Aorta (tissue), 5 donors: ENCODE results near the gene CSGALNACT2. TPM values are rescaled to one million over a fixed set of nuclear protein-coding genes. Genes with fewer than 3 reads are reported as not detected.
"Not testable (repeated sequence)": the region's sequence is repeated elsewhere in the genome, so short reads cannot be mapped to it uniquely, and the experiment has no call there.

Experiments used
- ATAC-seq: fragments of 200-7000 bp; cut with Tn5 transposase; one replicate; pipeline ENCODE4 v1.9.1; 2022; ENCODE audit warnings: moderate library complexity; ENCODE audit not compliant: low FRiP score
- DNase-seq, 2 donors: peaks; one replicate each; pipeline ENCODE4 v3.0.0-alpha.2; 2020
- H3K27ac ChIP-seq, 2 donors: one replicate each; pipeline ENCODE4 v1.5.1; 2013; ENCODE audit warnings: low read length in 2 of 2, mild to moderate bottlenecking in 2 of 2, moderate library complexity in 2 of 2, control low read depth in 1 of 2, inconsistent platforms in 1 of 2, low read depth in 1 of 2
- H3K27me3 ChIP-seq, 2 donors: one replicate each; pipeline ENCODE4 v1.6.1; 2013; ENCODE audit warnings: control low read depth in 1 of 2, low read length in 1 of 2, mild to moderate bottlenecking in 1 of 2, moderate library complexity in 1 of 2; ENCODE audit not compliant: insufficient read depth in 2 of 2, control insufficient read depth in 1 of 2
- H3K36me3 ChIP-seq, 2 donors: one replicate each; pipeline ENCODE4 v1.6.1; 2013; ENCODE audit warnings: control low read depth in 1 of 2, low read length in 1 of 2, mild to moderate bottlenecking in 1 of 2; ENCODE audit not compliant: insufficient read depth in 2 of 2, control insufficient read depth in 1 of 2
- H3K4me1 ChIP-seq, 2 donors: one replicate each; pipeline ENCODE4 v1.6.1; 2013; ENCODE audit warnings: low read length in 2 of 2, control low read depth in 1 of 2, mild to moderate bottlenecking in 1 of 2, moderate library complexity in 1 of 2; ENCODE audit not compliant: insufficient read depth in 2 of 2, control insufficient read depth in 1 of 2
- H3K4me3 ChIP-seq, 2 donors: one replicate each; pipeline ENCODE4 v1.5.1; 2013; ENCODE audit warnings: low read length in 2 of 2, control low read depth in 1 of 2, mild to moderate bottlenecking in 1 of 2
- H3K9me3 ChIP-seq: one replicate; pipeline ENCODE4 v1.6.1; 2013; ENCODE audit warnings: mild to moderate bottlenecking, low read length; ENCODE audit not compliant: control insufficient read depth
- WGBS, 2 donors: extraction: QIAGEN DNeasy Blood & Tissue Kit; methylation state at CpG; one replicate each; pipeline ENCODE4 v1.1.7; 2013; 5-methylcytosine and 5-hydroxymethylcytosine counted together
- intact Hi-C, 2 donors: fragments of 100-400 bp; cut with DNase I; formaldehyde crosslinking; loops; one replicate each; pipeline versions ENCODE4 v1.14.2 to v1.15.0; 2022
- polyA plus RNA-seq, 2 donors: library from polyadenylated mRNA; stranded (reverse); fragments of 200-250 nt; gene quantifications; one replicate each; pipeline ENCODE4 v1.2.3, GENCODE V29; 2013
- total RNA-seq, 2 donors: library from RNA; stranded (reverse); fragmentation: NEBNext Ultra II Directional; extraction: Animal tissue kit (Norgen Biotek cat#: 25700); gene quantifications; one replicate each; pipeline ENCODE4 v1.2.1, GENCODE V29; 2021
- donor health status: healthy with polysubstance abuse.
- donor health status: Bipolar disorder and iron deficiency.
- donor health status: DM: no; HTN: no; CAD: no.
- donor health status: DM: no; HTN: no; CAD: no.
- donor health status: DM: yes; HTN: yes; CAD: no.

Gene CSGALNACT2
- total and polyA plus RNA-seq, 4 donors, result 18.2 to 35.8 (median 26.4) TPM

- intact Hi-C loops, result no loop called here
- ATAC-seq, result no peak
Measured at GRCh38 chr10:43173120-43173519, 34.9 kb downstream of the CSGALNACT2 start.

DNA sequence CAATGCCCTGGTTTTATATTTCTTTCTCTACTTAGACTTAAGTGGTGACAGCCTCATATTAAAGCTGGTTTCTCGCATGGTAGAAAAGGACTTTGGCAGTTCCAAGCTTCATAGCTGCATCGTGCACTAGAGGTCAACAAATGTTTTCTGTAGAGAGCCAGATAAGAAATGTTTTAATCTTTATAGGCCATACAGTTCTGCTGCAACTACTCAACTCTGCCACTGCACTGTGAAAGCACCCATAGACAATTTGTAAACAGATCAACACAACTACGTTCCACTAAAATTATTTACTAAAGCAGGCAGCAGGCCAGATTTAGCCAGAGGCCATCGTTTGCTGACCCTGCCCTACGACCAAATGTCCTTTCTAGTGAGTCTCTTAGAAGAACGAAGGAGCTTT is 36.7 kb downstream of the CSGALNACT2 start:
- Histone ChIP-seq H3K9me3 (no peaks in the 10 kb centered on the region), H3K27ac (no peak overlapping the region), H3K36me3 (peaks cover 6 to 22% of the 10 kb centered on the region in 2 donors), H3K27me3 (no peaks in the 10 kb centered on the region), H3K4me3 (no peak overlapping the region), H3K4me1 (no peaks in the 10 kb centered on the region)
- WGBS, 2 donors, result 81 to 82% methylated on average over 6 of the region's 6 CpGs
- intact Hi-C loops, result no loop called here
- ATAC-seq (no peak), DNase-seq (no peak)

More at GRCh38 chr10:43173120-43173519, 34.9 kb downstream of the CSGALNACT2 start:
- peaks cover 6 to 16% of the 10 kb centered on the region in 2 donors for H3K36me3 ChIP-seq
- WGBS, 2 donors, result 92 to 94% methylated on average over 1 of the region's 1 CpG
- no peaks in the 10 kb centered on the region for H3K9me3 ChIP-seq
- DNase-seq, result no peak
- no peak overlapping the region for H3K27ac ChIP-seq
- no peaks in the 10 kb centered on the region for H3K27me3 ChIP-seq
- no peaks in the 10 kb centered on the region for H3K4me1 ChIP-seq
- H3K4me3 ChIP-seq, result no peak overlapping the region

DNA sequence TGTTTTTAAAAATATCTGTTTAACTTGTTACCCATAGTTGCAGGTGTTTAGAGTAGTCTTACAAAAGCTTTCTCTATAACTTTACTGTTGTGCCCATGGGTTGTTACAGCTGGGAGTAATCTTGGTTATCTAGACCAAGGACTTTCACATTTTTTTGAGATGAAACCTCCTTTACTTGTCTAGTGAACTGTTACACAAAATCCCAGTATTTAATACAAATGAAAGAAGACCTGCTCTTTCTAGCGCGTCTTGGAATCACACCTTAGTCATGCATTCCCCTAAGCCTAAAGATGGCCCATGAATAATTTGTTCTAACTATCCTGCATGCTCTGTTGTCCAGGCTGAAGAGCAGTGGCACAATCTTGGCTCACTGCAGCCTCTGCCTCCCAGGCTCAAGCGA is 38.0 kb downstream of the CSGALNACT2 start:
- H3K27me3 ChIP-seq, result no peaks in the 10 kb centered on the region
- H3K4me1 ChIP-seq, result no peaks in the 10 kb centered on the region
- no peak for ATAC-seq
- H3K27ac ChIP-seq, result no peak overlapping the region
- no peaks in the 10 kb centered on the region for H3K9me3 ChIP-seq
- no peak overlapping the region for H3K4me3 ChIP-seq
- H3K36me3 ChIP-seq, result peaks cover 7 to 22% of the 10 kb centered on the region in 2 donors
- DNase-seq, result no peak
- 97 to 98% methylated on average over 3 of the region's 3 CpGs for WGBS, 2 donors
- intact Hi-C loops, result no loop called here

DNA sequence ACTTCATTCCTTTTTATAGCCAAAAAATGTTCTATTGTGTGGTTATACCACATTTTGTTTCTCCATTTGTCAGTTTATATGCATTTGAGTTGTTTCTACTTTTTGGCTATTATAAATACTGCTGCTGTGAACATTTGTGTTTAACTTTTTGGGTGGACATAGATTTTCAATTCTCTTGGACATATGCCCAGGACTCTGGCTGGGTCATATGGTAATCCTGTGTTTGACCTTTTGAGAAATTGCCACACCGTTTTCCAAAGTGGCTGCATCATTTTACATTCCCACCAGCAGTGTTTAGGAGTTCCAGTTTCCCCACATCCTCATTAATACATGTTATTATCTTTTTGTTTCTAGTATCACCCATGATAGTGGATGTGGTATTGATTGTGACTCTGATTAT is 39.4 kb downstream of the CSGALNACT2 start:
- Histone ChIP-seq H3K4me3 (no peak overlapping the region), H3K4me1 (no peaks in the 10 kb centered on the region), H3K27ac (no peak overlapping the region), H3K36me3 (peaks cover 7 to 22% of the 10 kb centered on the region in 2 donors), H3K9me3 (no peaks in the 10 kb centered on the region), H3K27me3 (no peaks in the 10 kb centered on the region)
- ATAC-seq, result no peak
- 88 to 91% methylated on average over 1 of the region's 1 CpG for WGBS, 2 donors
- no peak for DNase-seq
- intact Hi-C loops, result no loop called here

GRCh38 chr10:43181146-43181545 is 42.9 kb downstream of the CSGALNACT2 start:
- DNase-seq, result no peak
- Histone ChIP-seq H3K27me3 (no peaks in the 10 kb centered on the region), H3K4me1 (no peaks in the 10 kb centered on the region), H3K27ac (no peak overlapping the region), H3K9me3 (no peaks in the 10 kb centered on the region), H3K36me3 (peaks cover 5 to 13% of the 10 kb centered on the region in 2 donors), H3K4me3 (no peak overlapping the region)
- intact Hi-C loops, result no loop called here
- ATAC-seq, result no peak
- 98 to 100% methylated on average over 1 of the region's 1 CpG for WGBS, 2 donors

GRCh38 chr10:43183764-43184163 is 45.5 kb downstream of the CSGALNACT2 start:
- H3K4me1 ChIP-seq, H3K4me3 ChIP-seq, intact Hi-C loops, H3K9me3 ChIP-seq, DNase-seq, H3K27ac ChIP-seq, H3K27me3 ChIP-seq, ATAC-seq: not testable (repeated sequence)
- H3K36me3 ChIP-seq, result peaks cover 3 to 10% of the 10 kb centered on the region in 2 donors
- 95 to 97% methylated on average over 3 of the region's 3 CpGs for WGBS, 2 donors

GRCh38 chr10:43186150-43186549 is 47.9 kb downstream of the CSGALNACT2 start:
- H3K4me1 ChIP-seq, result no peaks in the 10 kb centered on the region
- intact Hi-C loops, result no loop called here
- ATAC-seq, result no peak
- no peak for DNase-seq
- peaks cover 0 to 2% of the 10 kb centered on the region in 2 donors for H3K36me3 ChIP-seq
- no peaks in the 10 kb centered on the region for H3K27me3 ChIP-seq
- 92 to 96% methylated on average over 4 of the region's 4 CpGs for WGBS, 2 donors
- H3K27ac ChIP-seq, result no peak overlapping the region
- H3K9me3 ChIP-seq, result no peaks in the 10 kb centered on the region
- H3K4me3 ChIP-seq, result no peak overlapping the region

DNA sequence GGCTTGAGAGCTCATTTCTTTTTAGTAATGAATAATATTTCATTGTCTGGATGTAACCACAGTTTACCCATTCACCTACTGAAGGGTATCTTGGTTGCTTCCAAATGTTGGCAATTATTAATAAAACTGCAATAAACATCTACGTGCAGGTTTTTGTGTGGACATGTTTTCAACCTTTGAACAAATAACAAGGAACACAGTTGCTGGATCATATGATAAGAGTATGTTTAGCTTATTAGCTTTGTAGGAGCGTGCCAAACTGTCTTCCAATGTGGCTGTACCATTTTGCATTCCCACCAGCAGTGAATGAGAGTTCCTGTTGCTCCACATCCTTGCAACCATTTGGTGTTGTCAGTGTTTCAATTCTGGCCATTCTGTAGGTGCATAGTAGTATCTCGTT is 49.0 kb downstream of the CSGALNACT2 start:
- no peak overlapping the region for H3K4me3 ChIP-seq
- H3K27ac ChIP-seq, result no peak overlapping the region
- WGBS, 2 donors, result 97 to 99% methylated on average over 3 of the region's 3 CpGs
- no peaks in the 10 kb centered on the region for H3K27me3 ChIP-seq
- intact Hi-C loops, result no loop called here
- no peaks in the 10 kb centered on the region for H3K4me1 ChIP-seq
- ATAC-seq, result no peak
- no peak for DNase-seq
- peaks cover 0 to 1% of the 10 kb centered on the region in 2 donors for H3K36me3 ChIP-seq
- H3K9me3 ChIP-seq, result no peaks in the 10 kb centered on the region

DNA sequence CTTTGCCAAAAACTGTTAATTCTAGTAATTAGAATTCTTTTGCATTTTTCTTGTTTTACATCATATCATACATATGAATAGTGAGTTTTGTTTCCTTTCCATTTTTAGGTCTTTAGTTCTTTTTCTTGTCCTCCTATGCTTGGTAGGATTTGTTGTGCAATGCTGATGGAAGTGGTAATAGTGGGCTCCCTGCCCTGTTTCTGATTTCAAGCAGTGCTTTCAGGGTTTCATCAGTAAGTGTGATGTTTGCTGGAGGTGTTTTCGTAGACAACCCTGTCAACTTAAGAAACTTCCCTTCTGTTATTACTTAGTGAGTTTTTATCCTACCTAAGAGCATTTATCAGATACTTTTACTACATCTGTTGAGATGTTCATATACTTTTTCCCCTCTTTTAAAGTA is 50.5 kb downstream of the CSGALNACT2 start:
- WGBS, 2 donors, result 93 to 95% methylated on average over 1 of the region's 1 CpG

More for the DNA sequence above, 50.5 kb downstream of the CSGALNACT2 start:
- H3K27me3 ChIP-seq, result no peaks in the 10 kb centered on the region
- no peaks in the 10 kb centered on the region for H3K4me1 ChIP-seq
- H3K36me3 ChIP-seq, result no peaks in the 10 kb centered on the region
- H3K4me3 ChIP-seq, result no peak overlapping the region
- H3K27ac ChIP-seq, result no peak overlapping the region
- intact Hi-C loops, result no loop called here
- no peak for DNase-seq
- no peaks in the 10 kb centered on the region for H3K9me3 ChIP-seq
- ATAC-seq, result no peak
